ENCODE data around the gene MORF4L1. TPM values are rescaled to one million over a fixed set of nuclear protein-coding genes. Genes with fewer than 3 reads are reported as not detected.
A peak's percentile ranks its signal among the peaks of the same experiment; 100 is the strongest.
"Not testable (repeated sequence)": the region's sequence is repeated elsewhere in the genome, so short reads cannot be mapped to it uniquely, and the experiment has no call there.

The MORF4L1 gene
- total RNA-seq, 1 experiment from 2014 or later = 272 TPM

DNA sequence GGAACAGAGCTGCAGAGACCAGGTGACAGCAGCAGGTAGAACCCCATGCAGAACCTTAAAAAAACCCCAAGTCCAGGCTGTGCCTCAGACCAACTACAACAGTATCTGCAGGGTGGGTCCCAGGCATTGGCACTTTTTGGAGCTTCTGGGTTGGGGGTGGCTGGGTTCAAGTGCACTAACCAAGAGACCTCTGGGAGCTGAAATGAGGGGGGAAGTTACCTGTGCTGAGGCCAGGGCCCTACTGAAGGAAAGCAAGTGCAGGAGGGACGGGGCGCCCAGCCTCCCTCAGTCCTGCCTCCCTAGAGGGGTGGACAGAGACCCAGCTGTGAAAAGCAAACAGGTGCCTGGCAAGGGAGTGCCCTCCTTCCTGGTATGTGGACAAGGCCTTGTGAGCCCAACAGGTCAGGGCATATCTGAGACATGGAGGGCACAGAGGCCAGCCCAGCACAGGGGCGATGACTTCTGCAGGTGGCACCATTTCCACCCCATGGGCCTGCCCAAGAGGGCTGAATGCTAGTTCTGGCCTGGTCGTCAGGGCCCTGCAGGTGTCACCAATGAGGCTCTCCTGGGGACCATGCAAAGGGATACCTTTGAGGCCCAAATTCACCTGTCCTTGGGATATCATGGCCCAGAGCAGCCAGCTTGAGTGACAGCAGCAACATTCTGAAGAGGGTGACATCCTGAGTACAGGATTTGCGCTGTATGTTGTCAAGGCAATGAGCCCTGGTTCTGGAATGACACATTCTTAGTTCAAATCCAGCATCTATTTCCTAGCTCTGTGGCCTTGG is 53.5 kb downstream of the MORF4L1 start:
- DNase-seq (ENCODE audit: low read depth) = no peak

- DNase-seq (ENCODE audit: low read depth) = no peak
Measured at GRCh38 chr15:78927077-78927790, 54.5 kb downstream of the MORF4L1 start.

- not testable (repeated sequence) for DNase-seq (ENCODE audit: low read depth)
Measured at GRCh38 chr15:78928176-78928575, 55.5 kb downstream of the MORF4L1 start.

- no peak for DNase-seq (ENCODE audit: low read depth)
Measured at GRCh38 chr15:78928616-78929093, 56.0 kb downstream of the MORF4L1 start.

DNA sequence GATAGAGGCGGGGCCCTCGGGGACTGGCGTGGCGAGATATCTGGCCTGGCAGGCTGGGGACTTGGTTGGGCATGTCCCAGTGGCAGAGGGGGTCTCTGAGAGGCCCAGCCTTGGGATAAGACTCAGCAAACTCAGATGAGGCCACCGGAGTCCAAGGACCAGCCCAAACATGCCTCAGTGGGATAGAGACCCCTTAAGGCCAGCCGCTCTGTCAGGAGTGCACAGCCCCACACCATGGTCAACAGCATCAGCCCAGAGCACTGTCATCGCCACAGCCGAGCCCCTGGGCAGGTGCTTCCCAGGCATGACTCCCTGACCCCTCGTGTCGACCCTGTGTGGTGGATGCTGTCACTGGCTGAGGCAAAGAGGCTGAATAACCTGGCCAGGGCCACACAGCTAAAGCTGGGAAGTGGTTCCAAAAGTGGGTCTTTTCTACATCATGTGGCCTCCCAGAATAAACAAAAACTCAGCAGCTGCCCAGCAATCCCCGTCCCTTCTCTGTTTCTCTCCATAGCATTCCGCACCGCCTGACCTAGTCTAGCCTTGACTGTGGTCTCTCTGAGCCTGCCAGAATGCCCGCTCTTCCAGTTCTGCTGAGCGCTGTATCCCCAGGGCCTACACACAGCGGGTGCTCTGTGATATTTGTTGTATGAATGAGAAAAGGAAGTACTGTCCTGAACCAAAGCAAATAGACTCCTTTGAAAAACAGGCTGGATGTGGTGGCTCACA is 57.0 kb downstream of the MORF4L1 start:
- DNase-seq (ENCODE audit: low read depth) = peak; percentile 48

DNA sequence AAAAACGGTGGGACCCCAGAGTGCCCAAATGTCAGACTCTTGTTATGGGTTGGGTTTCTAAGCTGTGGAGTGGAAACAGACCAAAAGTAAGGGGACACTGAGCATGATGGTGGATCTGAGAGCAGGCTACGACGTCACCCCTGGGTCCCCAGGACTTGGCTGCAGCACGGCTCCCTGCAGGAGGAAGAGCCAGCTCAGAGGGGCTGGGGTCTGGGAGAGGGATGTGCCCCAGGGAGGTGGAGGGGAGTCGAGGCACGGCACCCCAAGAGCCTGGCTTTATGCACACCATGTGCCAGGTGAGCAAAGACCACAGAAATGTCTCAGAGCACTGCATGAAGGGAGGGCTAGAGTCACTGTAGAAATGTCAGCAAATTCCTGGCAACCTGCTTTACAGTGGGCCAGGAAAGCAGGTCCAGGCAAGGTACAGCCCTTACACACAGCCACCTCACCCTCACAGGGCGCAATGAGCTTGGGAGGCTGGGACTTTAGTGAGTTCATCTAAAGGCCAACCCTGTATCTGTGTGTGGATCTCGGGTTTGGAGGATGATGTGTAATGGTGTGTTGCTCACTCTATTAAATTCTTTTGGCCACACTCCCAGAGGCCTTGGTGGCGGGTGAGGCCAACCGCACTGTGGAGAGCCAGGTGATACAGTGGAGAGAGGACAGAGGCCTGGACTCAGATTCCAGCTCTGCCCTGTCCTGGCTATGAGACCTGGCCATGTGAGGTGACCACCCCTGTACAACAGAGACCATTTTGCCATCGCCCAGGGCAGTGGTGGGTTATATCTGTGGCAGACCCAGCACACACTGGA is 58.1 kb downstream of the MORF4L1 start:
- peak; percentile 99 for DNase-seq (ENCODE audit: low read depth)

DNA sequence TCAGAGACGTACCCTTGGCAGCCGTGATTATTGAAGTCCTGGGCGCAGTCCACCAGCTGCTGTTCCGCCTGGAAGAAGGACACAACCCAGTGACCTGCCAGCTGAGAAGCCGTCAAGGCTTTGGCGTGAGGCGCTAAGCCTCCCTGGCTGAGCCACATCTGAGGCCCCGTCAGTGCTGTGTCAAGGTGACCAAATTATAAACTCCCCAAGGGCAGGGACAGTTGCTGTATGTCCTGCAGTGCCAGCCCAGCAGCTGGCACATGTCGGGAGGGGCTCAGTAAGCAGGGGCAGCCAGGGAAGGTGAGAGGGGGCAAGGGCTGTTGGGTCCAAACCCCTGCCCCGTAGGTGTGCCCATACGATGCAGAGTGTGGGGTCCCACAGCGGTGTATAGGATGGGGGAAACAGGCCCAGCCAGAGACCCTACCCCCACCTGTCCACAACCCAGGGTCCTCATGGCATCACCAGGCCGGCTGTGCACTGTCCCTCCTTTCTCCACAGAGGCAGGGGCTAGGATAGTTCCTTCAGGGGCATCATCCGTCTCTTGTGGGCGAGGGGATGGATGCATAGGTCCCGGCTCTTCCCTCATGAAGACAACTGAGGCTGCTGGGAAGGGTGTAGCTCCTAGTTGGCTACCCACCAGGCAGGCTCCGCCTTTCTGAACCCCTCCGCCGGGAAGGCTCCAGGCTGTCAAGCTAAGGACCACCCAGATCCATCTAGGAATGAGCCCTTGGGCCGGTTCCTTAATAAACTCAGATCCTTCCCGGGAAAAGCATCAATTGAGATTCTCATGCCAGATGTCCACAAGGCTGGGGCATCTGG is 59.0 kb downstream of the MORF4L1 start:
- DNase-seq (ENCODE audit: low read depth) = no peak

DNA sequence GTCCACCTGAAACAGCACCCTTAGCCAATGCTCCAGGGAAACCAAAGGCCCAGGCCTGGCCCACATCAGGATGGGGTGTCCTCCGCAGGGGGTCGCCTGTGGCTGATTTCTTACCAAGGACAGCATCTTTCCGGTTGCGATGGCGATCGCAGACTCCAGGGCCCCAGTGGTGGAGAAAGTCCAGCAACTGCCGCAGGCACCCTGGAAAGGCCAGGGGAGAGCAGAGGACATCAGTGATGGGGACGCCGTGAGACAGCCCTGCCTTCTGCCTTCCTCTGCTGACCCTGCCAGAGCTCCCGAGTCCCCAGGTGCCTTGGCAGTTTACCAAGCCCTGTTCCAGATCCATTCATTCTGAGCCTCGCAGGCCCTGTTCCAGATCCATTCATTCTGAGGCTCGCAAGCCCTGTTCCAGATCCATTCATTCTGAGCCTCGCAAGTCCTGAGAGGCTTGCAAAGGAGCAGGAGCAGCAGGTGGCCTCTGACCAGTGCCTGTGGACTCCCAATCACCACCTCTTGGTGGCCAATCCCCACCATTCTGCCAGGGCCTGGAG is 59.6 kb downstream of the MORF4L1 start:
- DNase-seq (ENCODE audit: low read depth) = no peak

DNA sequence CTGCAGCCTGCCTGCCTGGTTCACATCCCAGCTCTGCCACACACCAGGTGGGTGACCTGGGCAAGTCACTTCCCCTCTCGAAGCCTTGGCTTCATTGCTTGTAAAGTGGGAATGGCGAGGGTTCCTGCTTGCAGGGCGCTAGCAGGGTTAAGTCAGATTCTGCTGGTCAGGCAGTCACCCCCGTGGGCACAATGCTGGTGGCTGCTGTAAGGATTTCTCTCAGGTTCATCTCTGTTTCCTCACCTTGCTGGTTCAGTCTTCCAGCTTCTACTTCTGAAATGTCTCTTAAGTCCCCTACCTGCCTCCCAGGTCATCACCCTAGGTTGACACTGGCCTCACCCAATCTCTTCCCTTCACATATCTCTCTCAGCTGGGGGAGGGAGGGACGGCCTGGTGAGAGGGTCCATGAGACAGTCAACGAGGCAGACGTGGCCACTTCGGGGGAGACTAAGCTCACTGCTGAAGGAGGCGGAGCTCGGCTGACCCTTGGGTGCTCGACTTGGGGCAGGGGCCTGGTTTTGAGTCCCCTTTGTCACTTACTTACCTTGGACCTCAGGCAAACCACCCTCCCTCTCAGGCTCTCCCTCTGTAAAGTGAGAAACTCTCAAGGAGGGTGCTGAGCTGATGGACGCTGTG is 60.6 kb downstream of the MORF4L1 start:
- DNase-seq (ENCODE audit: low read depth) = no peak

GRCh38 chr15:78933823-78934654 is 61.3 kb downstream of the MORF4L1 start:
- DNase-seq (ENCODE audit: low read depth) = no peak

- DNase-seq (ENCODE audit: low read depth) = no peak
Measured at GRCh38 chr15:78934655-78935023, 61.9 kb downstream of the MORF4L1 start.

DNA sequence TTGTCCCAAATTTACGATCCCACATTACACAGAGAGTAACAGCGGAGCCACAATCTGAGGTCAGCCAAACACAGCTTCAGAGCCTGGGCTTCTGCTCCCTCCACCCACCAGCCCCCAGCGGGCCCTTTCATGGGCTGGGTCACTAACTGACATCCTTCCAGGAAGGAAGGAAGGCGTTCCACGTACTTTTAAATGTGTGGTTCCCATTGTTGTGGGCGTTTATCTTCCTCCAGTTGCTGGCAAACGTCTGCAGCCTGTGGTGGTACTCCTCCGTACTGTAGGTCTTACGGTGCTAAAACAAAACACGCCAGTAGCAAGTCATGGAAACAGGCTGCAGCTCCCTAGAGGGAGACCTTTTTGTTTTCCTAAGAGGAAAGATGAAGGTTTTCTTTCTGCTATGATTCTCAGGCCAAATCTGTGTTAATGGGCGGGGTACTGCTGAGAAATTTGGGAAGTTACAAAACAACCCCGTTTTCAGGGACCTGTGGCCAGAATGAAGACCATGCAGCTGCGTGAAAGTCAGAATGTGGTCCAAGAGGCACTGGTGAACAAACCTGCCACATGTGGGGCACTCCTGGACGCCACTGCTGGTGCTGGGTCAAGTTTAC is 64.5 kb downstream of the MORF4L1 start:
- DNase-seq (ENCODE audit: low read depth) = no peak

GRCh38 chr15:78938658-78939488 is 66.2 kb downstream of the MORF4L1 start:
- DNase-seq (ENCODE audit: low read depth) = no peak

- no peak for DNase-seq (ENCODE audit: low read depth)
Measured at GRCh38 chr15:78942741-78943140, 70.1 kb downstream of the MORF4L1 start.

DNA sequence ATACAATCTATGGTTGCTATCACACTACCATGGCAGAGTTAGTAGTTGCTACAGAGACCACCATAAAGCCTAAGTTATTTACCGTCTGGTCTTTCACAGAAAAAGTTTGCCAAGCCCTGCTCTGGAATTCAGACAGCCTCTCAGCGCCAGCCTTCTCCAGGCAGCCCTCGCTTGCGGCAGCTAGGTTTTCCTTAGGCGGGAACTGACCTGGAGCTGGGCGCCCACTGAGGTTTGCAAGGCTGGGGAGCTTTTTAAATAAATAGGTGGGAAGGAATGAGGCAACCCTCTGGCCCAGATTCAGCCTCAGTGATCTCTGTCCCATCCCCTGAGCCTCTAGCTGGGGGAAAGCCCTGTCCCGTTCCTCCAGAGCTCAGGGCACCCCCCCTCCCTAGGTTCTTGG is 71.0 kb downstream of the MORF4L1 start:
- DNase-seq (ENCODE audit: low read depth) = no peak

DNA sequence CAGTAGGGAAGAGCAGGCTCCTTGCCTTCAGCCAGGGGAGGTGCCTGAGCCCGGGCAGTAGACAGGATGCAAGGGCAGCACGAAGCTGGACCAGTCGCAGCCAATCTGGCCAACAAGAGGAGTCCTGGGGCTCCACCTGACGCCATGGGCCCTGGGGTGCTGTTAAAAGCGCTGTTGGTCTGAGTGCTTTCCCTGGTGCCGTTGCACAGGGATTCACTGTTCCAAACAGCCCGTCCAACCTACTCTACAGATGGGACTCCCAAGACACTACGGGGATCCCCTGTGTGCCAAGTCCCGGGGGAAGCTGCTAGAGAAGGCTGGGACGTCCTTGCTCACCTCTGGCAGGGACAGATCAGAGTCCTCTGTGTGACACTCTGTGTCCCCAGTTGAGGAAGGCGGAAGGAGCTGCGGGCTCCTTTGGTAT is 71.5 kb downstream of the MORF4L1 start:
- DNase-seq (ENCODE audit: low read depth) = no peak

GRCh38 chr15:78944669-78945407 is 72.1 kb downstream of the MORF4L1 start, which contains the start of gene CTSH:
TSS of gene CTSH (minus strand) at chr15:78945046. CDS start at chr15:78944981, 65 bp downstream.
- DNase-seq (ENCODE audit: low read depth) = peak; percentile 48
